Mucosa of descending colon (tissue), 3 donors: Measurements from ENCODE around the gene PTGDR2. TPM values are rescaled to one million over a fixed set of nuclear protein-coding genes. Genes with fewer than 3 reads are reported as not detected.

Experiments
- ATAC-seq: fragments of 200-7000 bp; cut with Tn5 transposase; one replicate; pipeline ENCODE4 v1.9.1; 2020; ENCODE audit warnings: mild to moderate bottlenecking, moderate library complexity
- DNase-seq, 3 donors: peaks; one replicate each; pipeline ENCODE4 v3.0.0-alpha.2; 2020
- H3K36me3 ChIP-seq: fragments of 200-600 bp; one replicate; pipeline ENCODE4 v1.8.0; 2021; ENCODE audit warnings: low read depth, mild to moderate bottlenecking
- H3K4me1 ChIP-seq: fragments of 200-600 bp; one replicate; pipeline ENCODE4 v1.8.0; 2021; ENCODE audit warnings: low read depth, mild to moderate bottlenecking
- H3K4me3 ChIP-seq: fragments of 200-600 bp; one replicate; pipeline ENCODE4 v1.8.0; 2021; ENCODE audit warnings: mild to moderate bottlenecking
- H3K9me3 ChIP-seq: fragments of 200-600 bp; one replicate; pipeline ENCODE4 v1.8.0; 2021; ENCODE audit warnings: mild to moderate bottlenecking
- intact Hi-C, 2 donors: fragments of 100-400 bp; cut with DNase I in 1 of 2; cut with micrococcal nuclease in 1 of 2; formaldehyde crosslinking; loops; one replicate each; pipeline versions ENCODE4 v1.11.0 to v1.11.1; 2022; cut with DNase I, micrococcal nuclease
- total RNA-seq, 3 donors: library from RNA; stranded (reverse); fragmentation: NEBNext Ultra II Directional in 2 of 3; extraction: Animal tissue kit (Norgen Biotek cat#: 25700) in 2 of 3; gene quantifications; one replicate each; pipeline versions ENCODE4 v1.2.1 to v1.2.4, GENCODE V29; 2021 to 2023
- TF ChIP-seq, protein P1 (sequence below): fragments of 200-600 bp; IDR thresholded peaks from one replicate; pipeline ENCODE4 v1.8.0; 2022; ENCODE audit warnings: antibody characterized with exemption, mild to moderate bottlenecking
- donor health status: DM: no; HTN: no; CAD: no; lungs with moderate emphysema.
- donor health status: DM: no; HTN: no; CAD: no.
- donor health status: DM: no; HTN: yes; CAD: no.

PTGDR2 gene
- total RNA-seq, 3 donors from 2014 or later = 1.8 to 3.4 (median 2.6) TPM

DNA sequence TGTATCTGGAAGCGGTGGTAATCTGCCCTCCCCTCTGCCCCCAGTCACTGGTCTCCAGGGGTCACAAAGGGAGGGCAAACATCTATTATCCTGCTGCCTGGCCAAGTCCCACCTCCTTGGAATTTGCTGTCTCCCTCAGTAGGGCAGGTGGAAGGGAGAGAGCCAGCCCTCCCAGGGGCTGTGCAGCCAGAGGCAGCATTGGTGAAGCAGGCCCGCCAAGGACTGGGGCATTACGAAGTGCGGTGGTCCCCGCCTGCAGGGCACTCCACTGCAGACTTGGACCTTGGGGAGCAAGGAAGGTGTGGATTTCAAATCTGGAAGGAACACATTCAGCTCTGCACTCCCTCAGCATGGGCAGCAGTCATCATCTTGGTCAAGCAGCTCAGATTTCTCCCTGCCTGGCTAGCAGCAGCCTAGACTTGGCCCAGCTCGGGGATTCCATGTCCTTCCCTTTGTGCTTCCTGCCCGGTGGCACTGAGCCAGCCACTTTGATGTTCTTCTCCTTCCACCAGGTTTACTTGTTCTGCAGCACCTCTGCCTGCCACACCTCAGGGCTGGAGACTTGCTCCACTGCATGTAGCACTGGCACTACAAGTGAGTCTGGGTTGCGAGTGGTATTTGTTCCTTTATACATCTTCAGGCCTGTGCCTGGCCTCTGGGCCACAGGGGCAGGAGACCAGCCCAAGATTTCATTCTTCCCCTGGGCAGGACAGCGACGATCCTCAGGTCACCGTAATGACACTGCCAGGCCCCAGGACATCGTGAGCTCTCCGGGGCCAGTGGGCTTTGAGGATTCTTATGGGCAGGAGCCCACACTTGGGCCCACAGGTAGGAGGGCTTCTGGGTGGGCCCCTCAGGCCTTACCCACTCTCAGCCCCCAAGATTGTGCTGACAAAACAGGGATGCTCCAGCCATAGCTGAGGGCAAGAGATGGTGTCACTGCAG, 18.9 kb upstream of the PTGDR2 start:
- Histone ChIP-seq H3K4me3 (no peak overlapping the region), H3K9me3 (no peaks in the 10 kb centered on the region), H3K4me1 (no peaks in the 10 kb centered on the region), H3K36me3 (no peaks in the 10 kb centered on the region)
- TF ChIP-seq, protein P1, sequence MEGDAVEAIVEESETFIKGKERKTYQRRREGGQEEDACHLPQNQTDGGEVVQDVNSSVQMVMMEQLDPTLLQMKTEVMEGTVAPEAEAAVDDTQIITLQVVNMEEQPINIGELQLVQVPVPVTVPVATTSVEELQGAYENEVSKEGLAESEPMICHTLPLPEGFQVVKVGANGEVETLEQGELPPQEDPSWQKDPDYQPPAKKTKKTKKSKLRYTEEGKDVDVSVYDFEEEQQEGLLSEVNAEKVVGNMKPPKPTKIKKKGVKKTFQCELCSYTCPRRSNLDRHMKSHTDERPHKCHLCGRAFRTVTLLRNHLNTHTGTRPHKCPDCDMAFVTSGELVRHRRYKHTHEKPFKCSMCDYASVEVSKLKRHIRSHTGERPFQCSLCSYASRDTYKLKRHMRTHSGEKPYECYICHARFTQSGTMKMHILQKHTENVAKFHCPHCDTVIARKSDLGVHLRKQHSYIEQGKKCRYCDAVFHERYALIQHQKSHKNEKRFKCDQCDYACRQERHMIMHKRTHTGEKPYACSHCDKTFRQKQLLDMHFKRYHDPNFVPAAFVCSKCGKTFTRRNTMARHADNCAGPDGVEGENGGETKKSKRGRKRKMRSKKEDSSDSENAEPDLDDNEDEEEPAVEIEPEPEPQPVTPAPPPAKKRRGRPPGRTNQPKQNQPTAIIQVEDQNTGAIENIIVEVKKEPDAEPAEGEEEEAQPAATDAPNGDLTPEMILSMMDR = no peak
- ATAC-seq = no peak
- DNase-seq = peak in 1 of 3 donors; percentile 27
- intact Hi-C loops = no loop called here

DNA sequence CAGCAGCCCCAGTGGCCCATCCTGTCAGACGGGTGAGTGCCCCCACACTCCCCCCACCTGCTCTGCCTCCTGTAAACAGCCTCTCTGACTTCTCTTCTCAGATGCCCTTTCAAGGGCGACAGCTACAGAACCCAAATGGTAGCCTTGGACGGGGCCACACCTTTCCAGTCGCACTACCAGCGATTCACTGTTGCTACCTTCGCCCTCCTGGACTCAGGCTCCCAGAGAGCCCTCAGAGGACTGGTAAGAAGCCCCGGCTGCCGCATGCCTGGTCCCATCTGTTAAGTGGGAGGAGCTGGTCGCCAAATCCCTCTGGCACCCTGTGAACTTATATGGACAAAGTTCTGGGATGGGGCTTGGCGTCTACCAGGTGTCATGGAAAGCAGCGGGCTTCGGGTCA, 17.8 kb upstream of the PTGDR2 start:
- no peaks in the 10 kb centered on the region for H3K4me1 ChIP-seq
- intact Hi-C loops = no loop called here
- TF ChIP-seq, protein P1 = no peak
- H3K9me3 ChIP-seq = no peaks in the 10 kb centered on the region
- peak in 1 of 3 donors; percentile 39 for DNase-seq
- ATAC-seq = no peak
- no peaks in the 10 kb centered on the region for H3K36me3 ChIP-seq
- no peak overlapping the region for H3K4me3 ChIP-seq

DNA sequence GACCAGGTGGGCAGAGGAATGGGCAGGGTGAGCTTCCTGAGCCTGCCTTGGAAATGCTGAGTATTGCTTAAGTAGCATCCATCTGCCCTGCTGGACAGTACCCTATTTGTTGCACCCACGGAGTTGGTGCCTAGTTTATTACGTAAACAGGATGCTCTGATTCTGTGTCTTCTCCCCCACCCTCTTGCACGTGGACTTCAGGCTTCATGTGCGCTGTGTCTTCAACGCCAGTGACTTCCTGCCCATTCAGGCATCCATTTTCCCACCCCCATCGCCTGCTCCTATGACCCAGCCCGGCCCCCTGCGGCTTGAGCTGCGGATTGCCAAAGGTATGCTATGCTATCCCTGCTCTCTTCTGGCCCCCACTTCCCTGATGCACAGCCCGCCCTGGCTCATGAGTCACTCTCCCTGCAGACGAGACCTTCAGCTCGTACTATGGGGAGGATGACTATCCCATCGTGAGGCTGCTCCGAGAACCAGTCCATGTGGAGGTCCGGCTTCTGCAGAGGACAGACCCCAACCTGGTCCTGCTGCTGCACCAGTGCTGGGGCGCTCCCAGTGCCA, 17.3 kb upstream of the PTGDR2 start:
- TF ChIP-seq, protein P1 = no peak
- no peaks in the 10 kb centered on the region for H3K36me3 ChIP-seq
- H3K9me3 ChIP-seq = no peaks in the 10 kb centered on the region
- intact Hi-C loops = no loop called here
- H3K4me1 ChIP-seq = no peaks in the 10 kb centered on the region
- ATAC-seq (peak; percentile 23), DNase-seq (peak in 1 of 3 donors; percentile 49)
- no peak overlapping the region for H3K4me3 ChIP-seq

DNA sequence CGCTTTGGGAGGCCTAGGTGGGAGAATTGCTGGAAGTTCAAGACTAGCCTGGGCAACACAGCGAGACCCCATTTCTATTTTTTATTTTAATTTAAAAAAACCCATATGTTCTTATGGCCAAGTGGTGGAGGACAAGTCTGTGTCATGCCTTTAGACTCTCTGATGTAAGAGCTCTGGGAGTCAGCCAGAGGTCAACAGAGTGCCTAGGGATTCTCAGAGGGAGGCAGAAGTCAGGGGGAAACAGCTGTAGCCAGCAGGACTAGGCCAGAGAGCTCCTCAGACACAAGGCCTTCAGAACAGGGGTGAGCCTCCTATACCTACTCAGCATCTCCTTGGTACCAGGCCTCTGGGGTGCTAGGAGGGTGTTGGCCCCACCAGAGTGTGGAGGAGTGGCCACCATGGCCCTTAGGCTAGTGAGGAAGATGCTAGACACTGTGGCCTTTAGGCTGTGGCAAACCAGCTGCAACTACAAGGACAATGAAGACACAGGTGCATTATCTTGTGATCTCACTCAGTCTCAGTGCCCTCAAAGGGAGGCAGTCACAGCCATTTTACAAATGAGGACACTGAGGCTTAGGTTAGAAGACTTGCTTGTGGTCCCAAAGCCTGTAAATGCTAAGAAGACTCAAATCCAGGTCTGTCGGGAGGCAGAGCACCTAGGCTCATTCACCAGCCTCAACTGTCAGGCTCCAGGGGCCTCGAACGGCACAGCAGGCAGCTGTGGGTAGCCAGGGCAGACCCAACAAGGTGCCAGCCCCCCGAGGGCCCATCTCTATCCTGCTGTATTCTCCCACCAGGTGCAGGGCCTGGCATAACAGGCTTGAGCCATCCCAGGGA, 16.6 kb upstream of the PTGDR2 start:
- TF ChIP-seq, protein P1 = no peak
- no peak overlapping the region for H3K4me3 ChIP-seq
- intact Hi-C loops = no loop called here
- ATAC-seq (peak; percentile 28), DNase-seq (peak in 2 of 3 donors; percentile 32 to 55)
- H3K36me3 ChIP-seq = no peaks in the 10 kb centered on the region
- no peaks in the 10 kb centered on the region for H3K9me3 ChIP-seq
- no peaks in the 10 kb centered on the region for H3K4me1 ChIP-seq

DNA sequence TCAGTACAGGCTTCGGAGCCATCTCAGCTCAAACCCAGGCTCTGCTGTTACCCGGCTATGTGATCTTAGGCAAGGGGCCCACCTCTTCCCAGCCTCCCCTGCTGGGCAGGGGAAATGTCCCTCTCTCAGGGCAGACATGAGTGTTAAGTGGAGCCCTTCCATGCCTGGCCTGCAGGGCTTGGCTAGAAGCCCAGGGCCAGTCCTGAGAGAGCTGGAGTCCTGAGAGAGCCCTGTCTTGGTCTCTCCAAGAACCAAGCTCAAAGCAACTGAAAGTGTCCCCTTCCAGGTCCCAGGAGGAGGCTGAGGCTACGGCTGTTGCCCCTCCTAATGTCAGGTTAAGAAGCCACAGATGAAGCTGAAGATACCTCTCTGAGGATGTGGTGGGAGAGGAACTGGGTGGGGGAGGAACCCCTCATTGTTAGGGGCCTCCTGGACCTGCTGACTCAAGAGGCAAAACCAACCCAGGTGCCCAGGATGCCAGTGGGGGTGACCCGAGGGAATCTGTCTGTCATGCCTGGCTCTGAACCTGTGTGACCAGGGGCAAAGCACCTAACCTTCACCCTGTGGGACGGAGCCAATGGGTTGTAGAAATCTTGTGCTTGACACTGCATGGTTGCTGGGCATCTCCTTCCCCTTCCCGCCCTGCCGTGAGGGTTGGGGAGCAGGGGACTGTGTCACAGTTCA, 15.8 kb upstream of the PTGDR2 start:
- Histone ChIP-seq H3K9me3 (no peaks in the 10 kb centered on the region), H3K36me3 (no peaks in the 10 kb centered on the region), H3K4me1 (no peaks in the 10 kb centered on the region), H3K4me3 (no peak overlapping the region)
- DNase-seq = peak in 1 of 3 donors; percentile 42
- TF ChIP-seq, protein P1 = no peak
- intact Hi-C loops = no loop called here
- ATAC-seq = no peak
